KOPT-K1 (cell line): ENCODE results near the gene LHFPL6.

Experiments used
- H3K27ac ChIP-seq: fragments of 200-600 bp; sonication (generic); 2 replicates; pipeline ENCODE4 v1.5.1; 2016; ENCODE audit warnings: antibody characterized with exemption, mild to moderate bottlenecking, low read depth, low read length; ENCODE audit not compliant: poor library complexity, severe bottlenecking
- H3K36me3 ChIP-seq: fragments of 200-600 bp; sonication (generic); 2 replicates; pipeline ENCODE4 v1.5.1; 2017; ENCODE audit warnings: antibody characterized with exemption, mild to moderate bottlenecking, low read length, moderate library complexity; ENCODE audit not compliant: insufficient read depth
- H3K9me3 ChIP-seq: fragments of 200-600 bp; sonication (generic); 2 replicates; pipeline ENCODE4 v1.5.1; 2017; ENCODE audit warnings: antibody characterized with exemption, low read length, mild to moderate bottlenecking; ENCODE audit not compliant: insufficient read depth, poor library complexity, severe bottlenecking

The LHFPL6 gene

DNA sequence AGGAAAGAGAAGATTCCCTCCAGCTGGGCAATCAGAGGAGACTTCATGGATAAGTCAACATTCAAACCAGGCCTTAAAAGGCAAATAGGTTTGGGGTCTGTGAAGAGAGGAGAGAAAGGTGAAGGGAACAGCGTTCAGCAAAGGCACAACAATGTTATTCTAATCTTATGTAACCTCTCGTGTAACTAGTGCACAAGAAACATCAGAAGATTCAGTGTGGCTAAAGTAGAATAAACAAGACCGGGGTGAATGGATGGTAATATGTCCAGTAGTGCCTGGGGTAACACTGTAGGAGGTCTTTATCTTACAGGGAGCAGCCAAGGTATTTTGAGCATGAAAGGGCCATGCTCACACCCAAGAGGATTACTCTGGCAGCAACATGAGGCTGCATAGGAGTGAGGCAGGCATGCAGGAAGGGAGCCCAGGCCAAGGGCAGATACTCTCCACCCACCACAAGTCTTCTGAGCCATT lies 24.1 kb downstream of the LHFPL6 start:
- Histone ChIP-seq H3K27ac (no peak overlapping the region), H3K9me3 (no peaks in the 10 kb centered on the region), H3K36me3 (no peaks in the 10 kb centered on the region)

DNA sequence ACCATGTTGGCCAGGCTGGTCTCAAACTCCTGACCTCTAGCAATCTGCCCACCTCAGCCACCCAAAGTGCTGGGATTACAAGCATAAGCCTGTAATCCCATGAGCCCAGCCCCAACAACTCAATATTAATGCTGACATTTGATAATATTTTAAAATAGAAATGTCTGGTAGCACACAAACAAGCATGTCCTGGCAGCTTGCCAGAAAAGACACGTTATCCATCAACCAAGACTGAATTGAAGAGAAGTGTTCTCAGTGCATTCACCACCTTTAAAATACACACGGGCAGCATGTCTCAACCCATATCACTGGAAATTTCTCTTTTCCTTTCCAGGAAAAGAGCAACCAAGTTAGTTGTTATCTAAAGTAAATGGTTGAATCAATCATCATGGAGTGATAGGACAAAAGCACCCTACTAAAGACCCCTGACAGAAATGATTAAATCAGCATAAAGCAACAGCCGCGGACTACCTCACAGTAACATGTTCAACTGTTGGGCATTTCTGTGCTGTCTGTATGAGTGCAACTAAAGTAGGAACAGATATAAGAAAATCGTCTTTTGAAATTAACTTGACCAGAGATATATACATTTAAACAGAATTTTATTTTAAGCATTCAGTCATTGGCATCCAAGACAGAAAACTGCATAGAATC lies 25.0 kb downstream of the LHFPL6 start:
- no peaks in the 10 kb centered on the region for H3K9me3 ChIP-seq
- H3K36me3 ChIP-seq: no peaks in the 10 kb centered on the region
- H3K27ac ChIP-seq: no peak overlapping the region

DNA sequence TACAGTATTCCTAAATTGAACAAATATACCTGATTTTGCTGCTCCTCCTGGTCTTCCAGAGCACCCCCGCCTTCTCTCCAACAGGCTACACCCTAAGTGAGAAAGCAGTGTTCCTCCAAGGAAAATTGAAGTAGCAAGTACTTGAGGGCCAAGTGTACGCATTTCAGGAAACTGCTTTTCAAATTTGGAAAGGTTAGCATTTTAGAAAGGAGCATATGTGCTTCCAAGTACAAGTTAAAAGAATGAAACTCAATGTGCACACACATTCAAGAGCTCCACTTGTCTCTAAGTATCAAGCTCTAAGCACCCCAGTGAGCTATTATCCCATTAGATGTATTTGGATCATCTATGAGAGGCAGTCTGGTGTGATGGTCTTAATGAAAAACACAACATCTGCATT lies 25.8 kb downstream of the LHFPL6 start:
- H3K27ac ChIP-seq: no peak overlapping the region
- H3K9me3 ChIP-seq: no peaks in the 10 kb centered on the region
- H3K36me3 ChIP-seq: no peaks in the 10 kb centered on the region

DNA sequence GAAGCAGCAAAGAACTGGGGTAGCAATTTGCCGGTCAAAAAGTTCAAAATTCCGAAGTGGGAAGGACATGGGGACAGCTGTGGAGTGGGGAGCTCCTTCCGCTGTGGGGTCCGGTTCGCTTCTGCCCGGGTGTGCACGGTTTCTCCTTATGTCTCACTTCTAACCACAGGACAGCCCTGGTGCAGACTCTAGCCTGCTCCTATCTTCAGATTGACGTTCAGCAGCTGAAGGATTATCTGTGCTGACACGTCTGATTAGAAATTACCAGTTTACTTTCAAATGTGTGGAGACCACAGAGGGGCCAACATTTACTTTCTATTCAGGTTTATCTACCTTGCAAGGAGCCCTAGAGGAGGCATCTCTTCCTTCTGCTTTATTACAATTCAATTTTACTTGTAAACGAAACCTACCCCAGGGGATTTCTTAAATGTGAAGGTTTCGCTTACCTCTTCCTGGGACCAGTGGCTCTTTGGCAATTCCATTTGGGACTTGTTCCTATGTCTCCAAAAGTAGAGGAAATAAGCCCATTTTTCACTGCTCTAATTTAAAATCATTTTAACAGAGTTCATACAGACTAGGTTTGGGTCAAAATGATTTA lies 27.3 kb downstream of the LHFPL6 start:
- no peaks in the 10 kb centered on the region for H3K9me3 ChIP-seq
- H3K36me3 ChIP-seq: no peaks in the 10 kb centered on the region
- H3K27ac ChIP-seq: no peak overlapping the region

DNA sequence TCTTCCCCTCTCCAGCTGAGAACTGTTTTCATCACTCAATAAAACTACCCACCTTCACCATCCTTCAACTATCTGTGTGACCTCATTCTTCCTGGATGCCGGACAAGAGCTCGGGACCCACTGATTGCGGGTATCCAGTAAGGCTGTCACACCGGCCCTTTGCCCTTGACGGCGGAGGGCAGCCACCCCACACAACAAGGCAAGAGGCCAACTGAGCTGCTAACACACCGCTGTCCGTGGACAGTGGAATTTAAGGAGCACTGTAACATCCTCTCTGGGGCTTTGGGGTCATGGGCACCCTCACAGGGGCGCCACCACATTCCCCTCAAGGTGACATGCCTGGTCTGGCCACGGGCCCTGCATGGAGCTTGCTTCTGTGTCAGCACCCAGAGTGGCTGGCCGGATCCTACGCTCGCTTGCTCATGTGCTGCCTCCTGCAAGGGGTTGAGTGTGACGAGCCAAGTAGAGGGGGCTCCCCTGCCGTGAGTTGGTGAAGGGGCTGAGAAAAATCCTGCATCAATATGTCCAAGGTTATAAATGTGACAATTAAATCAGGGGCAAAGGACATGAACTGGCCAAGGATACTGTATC lies 31.4 kb downstream of the LHFPL6 start:
- H3K9me3 ChIP-seq: no peaks in the 10 kb centered on the region
- no peaks in the 10 kb centered on the region for H3K36me3 ChIP-seq
- no peak overlapping the region for H3K27ac ChIP-seq

DNA sequence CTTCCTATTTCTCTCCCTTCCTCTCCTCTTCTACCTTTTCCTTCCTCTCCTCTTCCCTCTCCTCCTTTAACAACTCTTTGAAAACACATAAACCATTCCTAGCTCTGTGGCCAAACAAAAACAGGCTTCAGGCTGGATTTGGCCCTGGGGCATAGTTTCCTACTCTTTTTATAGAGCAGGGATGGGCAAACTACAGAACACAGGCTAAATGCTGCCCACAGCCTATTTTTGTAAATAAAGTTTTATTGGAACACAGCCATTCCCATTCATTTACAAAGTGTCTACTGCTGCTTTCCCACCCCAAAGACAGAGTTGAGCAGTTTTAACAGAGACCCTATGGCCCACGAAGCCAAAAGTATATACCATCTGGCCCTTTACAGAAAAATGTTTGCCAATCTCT lies 35.4 kb downstream of the LHFPL6 start:
- H3K27ac ChIP-seq: no peak overlapping the region
- no peaks in the 10 kb centered on the region for H3K36me3 ChIP-seq
- no peaks in the 10 kb centered on the region for H3K9me3 ChIP-seq

DNA sequence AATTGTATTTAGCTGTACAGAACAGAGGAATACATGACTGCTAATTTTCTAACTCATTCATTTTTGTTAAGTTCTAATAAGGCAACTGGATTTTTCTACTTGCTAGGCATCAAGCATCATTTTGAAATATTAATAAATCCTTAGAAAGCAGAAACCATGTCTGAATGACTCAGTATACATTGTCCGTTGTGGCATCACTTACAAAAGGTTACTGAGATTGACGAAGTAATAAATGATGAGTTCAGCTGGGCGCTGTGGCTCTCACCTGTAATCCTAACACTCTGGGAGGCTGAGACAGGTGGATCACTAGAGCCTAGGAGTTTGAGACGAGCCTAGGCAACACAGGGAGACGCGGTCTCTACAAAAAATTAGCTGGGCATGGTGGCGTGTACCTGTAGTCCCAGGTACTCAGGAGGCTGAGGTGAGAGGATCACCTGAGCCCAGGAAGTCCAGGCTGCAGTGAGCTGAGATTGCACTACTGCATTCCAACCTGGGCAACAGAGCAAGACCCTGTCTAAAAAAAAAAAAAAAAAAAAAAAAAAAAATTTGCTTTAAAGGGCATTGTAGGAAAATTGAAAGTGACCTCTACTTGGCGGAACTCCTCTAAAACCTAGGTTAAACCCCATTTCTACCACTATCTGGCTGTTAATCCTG lies 36.6 kb downstream of the LHFPL6 start:
- Histone ChIP-seq H3K9me3 (no peaks in the 10 kb centered on the region), H3K36me3 (no peaks in the 10 kb centered on the region), H3K27ac (no peak overlapping the region)

DNA sequence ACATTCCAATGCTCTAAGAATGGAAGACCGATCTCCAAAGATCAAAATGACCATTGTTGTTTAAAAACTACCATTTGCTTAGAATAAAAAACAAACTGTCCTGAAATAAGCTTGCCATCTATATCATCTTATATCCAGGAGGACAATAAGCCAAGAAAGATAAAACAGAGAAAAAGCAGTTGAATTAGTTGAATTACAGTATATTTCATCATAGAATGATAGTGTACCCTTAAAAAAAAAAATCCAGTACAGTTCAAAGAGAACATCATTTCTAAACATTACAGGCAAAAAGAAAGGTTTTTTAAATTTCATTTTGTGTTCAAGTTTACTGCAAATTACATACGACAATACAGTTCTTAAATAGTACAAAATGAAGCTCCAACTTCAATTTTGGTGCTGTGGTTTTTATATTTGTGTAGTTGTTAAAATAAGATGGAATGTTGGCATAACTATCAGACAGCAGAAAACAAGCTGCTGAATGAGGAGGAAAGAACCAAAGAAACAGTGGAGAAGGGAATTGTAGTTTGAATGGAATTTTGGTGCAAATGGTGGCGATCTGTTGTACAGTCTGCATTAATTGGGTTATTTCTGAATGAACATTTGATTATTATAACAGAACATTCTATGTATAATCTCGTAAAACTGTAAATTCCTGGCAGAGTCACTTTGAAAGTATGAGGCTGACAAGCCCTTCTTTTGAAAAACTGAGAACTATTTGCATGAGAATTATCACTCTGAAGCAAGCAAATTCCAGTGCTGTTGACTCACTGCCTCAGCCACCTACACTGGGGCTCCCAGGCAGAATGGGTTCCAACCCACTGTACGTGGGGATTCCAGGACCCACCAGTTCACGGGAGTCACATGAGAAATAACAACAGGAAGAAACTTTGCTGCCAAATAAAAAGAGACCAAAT lies 37.7 kb downstream of the LHFPL6 start:
- no peak overlapping the region for H3K27ac ChIP-seq
- no peaks in the 10 kb centered on the region for H3K9me3 ChIP-seq
- H3K36me3 ChIP-seq: no peaks in the 10 kb centered on the region

DNA sequence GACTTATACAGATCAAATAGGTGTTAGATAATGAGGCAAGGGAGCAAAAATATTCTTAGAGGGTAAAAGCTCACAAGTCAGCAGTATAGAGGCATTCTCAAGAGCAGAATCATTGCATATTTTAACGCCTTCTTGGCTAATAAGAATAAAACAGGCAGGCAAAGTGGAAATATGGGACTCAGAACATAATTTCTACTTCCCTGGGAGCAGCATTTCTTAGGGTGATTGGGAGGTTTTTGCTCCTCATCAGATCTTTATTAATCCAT lies 39.6 kb downstream of the LHFPL6 start:
- Histone ChIP-seq H3K36me3 (no peaks in the 10 kb centered on the region), H3K27ac (no peak overlapping the region), H3K9me3 (no peaks in the 10 kb centered on the region)

DNA sequence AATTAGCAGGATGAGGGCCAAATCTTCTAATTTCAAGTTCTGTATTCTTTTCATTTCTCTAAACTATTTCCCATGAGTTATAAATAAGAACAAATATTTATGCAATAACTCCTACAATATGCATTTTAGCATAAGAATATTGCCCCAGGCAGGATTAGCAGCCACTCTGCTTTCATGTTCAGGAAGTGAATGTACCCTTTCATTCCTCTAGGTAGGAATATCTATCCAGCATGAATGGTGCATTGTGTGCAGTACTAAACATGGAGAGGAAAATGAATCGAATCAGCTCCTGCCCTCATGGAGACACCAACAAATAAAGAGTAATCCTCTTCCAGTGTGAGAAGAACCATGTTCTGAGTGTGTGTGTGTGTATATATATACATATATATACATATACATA lies 41.0 kb downstream of the LHFPL6 start:
- Histone ChIP-seq H3K36me3 (no peaks in the 10 kb centered on the region), H3K27ac (no peak overlapping the region), H3K9me3 (no peaks in the 10 kb centered on the region)

DNA sequence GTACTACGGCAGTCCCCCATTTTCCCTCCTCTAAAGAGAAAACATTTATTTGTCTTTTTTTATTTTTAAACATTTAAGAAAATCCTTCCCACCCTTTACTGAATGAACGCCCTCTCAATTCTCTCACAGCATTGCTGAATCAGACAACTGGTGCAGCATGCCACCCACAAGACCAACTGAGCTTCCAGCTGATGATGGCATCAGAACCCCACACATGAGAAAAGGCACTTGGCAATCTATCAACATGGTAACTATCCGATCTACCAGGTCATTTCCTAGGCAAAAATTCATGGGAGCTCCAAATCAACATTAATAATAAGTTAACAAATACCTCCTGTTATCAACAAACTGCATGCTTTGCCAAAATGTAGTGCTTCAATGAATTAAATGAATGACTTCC lies 43.1 kb downstream of the LHFPL6 start:
- no peak overlapping the region for H3K27ac ChIP-seq
- H3K9me3 ChIP-seq: no peaks in the 10 kb centered on the region
- no peaks in the 10 kb centered on the region for H3K36me3 ChIP-seq

DNA sequence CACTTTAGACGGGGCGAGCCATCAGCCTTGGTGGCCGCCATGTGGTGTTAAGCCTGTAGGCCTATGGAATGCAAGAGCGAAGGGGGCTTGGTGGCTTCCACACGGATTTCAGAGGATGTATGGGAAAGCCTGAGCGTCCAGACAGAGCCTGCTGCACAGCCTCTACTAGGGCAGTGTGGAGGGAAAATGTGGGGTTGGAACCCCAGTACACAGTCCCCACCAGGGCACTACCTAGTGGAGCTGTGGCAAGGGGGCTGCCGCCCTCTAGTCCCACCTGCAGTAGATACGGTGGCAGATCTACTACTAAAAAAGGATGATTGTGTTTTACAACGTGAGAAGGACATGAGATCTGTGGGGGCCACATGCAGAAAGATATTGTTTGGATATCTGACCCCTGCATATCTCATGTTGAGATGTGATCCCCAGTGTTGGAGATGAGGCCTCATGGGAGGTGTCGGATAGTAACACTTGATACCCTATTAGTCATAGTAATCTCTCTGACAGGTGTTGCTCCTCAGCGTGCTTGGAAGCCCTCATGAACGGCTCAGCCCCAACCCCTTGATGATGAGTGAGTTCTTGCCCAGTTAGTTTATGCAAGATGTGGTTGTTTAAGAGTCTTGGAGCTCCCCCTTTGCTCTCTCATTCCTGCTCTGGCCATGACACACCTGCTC lies 45.6 kb downstream of the LHFPL6 start:
- no peaks in the 10 kb centered on the region for H3K9me3 ChIP-seq
- no peaks in the 10 kb centered on the region for H3K36me3 ChIP-seq

DNA sequence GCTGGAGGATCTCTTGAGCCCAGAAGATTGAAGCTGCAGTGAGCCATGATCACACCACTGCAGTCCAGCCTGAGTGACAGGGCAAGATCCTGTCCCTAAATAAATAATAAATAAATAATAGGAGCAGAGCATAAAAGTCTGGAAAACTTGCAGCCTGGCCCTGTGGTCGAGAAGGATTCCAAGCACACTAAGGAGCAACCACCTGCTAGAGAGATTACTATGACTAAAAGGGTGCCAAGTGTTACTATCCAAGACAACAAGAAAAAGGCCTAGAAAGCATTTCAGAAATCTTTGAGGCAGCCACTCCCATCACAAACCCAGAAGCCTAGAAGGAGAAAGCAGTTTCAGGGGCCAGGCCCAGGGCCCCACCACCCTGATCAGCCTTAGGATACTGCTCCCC lies 46.1 kb downstream of the LHFPL6 start:
- H3K9me3 ChIP-seq: no peaks in the 10 kb centered on the region
- no peak overlapping the region for H3K27ac ChIP-seq
- H3K36me3 ChIP-seq: no peaks in the 10 kb centered on the region

More for the DNA sequence above, 45.6 kb downstream of the LHFPL6 start:
- no peak overlapping the region for H3K27ac ChIP-seq

DNA sequence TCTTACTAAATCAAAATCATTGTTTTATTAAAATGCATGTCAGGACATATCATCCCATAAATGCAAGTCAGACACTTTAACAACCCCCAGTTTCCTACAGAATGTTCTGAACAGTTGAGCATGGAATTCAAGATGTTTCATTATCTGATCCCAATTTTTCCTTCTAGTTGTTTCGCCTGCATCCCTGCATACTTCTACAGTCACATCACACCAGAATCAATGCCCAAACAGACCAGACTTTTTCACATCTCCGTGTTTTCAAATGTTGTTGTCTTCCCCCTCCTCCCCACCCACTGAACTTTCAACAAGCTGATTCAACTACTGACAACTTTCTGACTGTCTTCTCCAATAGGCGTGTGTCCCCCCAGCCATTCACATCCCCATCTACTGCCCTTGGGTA lies 48.6 kb downstream of the LHFPL6 start:
- no peaks in the 10 kb centered on the region for H3K9me3 ChIP-seq
- no peaks in the 10 kb centered on the region for H3K36me3 ChIP-seq
- no peak overlapping the region for H3K27ac ChIP-seq
